NCI-H2196 (cell line): ENCODE data around the gene ADAMTS17.

Source experiments
- DNase-seq: peaks from one replicate; lab custom pipeline; 2025; ENCODE audit not compliant: unreplicated experiment; lab: John Stamatoyannopoulos, UW

Gene ADAMTS17

DNA sequence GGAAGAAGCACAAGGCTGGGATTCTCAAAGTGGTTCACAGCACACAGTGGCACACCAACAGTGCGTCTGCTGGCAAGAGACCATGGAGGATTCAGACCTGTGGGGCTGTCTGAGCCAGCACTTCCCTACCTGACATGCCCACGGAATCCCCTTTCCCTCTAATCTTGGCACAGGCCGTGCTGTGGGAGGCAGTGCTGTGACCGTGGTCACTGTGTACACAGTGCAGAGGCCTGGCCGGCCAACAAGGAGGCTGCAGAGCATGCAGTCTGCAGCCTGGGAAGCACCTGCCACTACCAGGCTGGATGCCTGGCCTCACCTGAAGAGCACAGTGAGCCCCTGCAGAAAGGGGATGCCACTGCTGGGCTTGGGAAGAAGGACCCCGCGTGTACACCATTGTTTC lies 307.6 kb downstream of the ADAMTS17 start:
- no peak for DNase-seq

DNA sequence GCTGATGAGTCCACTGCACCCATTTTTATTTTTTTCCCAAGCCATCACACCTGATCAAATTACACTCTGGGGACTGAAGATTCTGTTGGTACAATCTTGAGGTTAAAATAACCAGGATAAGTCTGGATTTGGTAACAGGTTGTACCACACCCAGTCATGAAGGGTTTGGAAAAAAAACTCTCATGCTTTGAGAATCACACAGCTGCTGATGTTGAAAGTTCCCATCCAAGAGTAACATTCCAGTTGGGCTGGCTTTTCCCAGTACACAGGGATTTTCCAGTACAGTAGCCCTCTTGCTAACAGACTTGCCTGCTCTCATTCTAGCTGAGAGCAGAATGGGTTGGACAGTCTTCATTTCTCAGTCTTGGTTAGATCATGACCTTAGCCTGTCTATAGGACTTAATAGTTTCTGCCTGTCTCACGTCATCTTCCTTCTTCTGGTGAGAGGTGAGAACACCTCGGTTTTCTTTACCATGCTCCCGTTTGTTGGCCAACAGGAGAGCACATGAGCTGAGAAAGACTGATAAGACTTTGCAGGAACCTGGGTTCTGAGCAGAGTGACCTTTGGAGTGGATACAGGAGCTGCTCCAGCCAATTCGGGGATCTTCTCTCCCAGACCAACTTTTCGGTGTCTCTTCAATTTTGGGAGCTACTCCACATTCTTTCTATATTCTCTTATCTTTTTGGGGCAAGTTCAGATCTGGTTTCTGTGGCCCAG lies 308.5 kb downstream of the ADAMTS17 start:
- no peak for DNase-seq

GRCh38 chr15:100032358-100033085 lies 309.3 kb downstream of the ADAMTS17 start:
- DNase-seq: no peak

GRCh38 chr15:100031665-100032357 lies 310.0 kb downstream of the ADAMTS17 start:
- no peak for DNase-seq

DNA sequence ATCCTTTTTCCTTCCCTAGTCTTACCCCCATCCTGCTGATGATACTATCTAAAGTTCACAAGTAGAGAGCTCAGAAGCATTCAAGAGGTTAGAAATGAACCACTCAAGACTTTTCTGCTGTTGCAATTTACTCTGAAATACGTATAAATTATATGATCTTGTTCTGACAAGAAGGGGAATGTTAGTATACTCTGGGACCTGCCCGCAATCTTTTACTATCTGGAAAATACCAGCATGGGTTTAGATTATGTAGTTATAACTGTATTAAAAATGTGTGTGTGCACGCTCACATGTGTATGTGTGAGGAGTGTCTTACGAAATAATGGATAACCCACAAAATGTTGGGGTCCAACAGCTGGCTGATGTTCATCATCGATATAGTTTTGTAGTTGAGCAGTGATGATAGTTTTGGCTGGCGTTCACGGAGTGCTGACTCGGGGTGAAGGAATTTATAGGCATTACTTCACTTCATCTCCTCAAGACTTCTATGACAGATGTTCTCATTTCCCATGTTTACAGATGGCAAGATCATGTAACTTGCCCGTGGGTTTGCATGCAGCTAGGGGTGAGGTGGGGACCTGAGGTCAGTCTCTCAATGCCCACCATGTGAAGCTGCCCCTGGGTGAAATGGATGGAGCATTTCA lies 311.1 kb downstream of the ADAMTS17 start:
- DNase-seq: no peak

- DNase-seq: no peak
These were observed 311.8 kb downstream of the ADAMTS17 start for GRCh38 chr15:100029868-100030479.

DNA sequence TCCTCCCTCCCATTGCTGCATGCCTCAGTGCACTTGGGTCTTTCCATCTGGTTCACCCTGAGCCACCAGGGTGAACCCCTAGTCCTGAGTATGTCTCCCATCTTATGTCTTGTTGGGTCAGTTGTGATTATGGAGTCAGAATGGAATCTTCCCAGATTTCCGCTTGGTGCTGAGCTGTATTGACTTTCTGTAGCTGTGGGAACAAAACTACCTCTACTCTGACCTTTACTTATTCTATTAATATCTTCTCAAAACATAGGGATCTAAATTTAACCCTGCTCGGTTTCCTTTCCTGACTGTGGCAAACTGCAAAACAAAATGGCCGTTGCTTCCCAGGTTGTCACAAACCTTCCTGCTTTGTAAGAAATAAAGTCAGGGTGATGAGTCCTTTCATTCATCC lies 312.7 kb downstream of the ADAMTS17 start:
- no peak for DNase-seq

- DNase-seq: no peak
These were observed 315.7 kb downstream of the ADAMTS17 start for GRCh38 chr15:100026041-100026440.

GRCh38 chr15:100022806-100023205 lies 319.0 kb downstream of the ADAMTS17 start:
- no peak for DNase-seq

GRCh38 chr15:100022391-100022790 lies 319.4 kb downstream of the ADAMTS17 start:
- DNase-seq: no peak

- DNase-seq: no peak
These were observed 320.1 kb downstream of the ADAMTS17 start for GRCh38 chr15:100021653-100022052.

- DNase-seq: no peak
These were observed 321.2 kb downstream of the ADAMTS17 start for GRCh38 chr15:100020614-100021013.

DNA sequence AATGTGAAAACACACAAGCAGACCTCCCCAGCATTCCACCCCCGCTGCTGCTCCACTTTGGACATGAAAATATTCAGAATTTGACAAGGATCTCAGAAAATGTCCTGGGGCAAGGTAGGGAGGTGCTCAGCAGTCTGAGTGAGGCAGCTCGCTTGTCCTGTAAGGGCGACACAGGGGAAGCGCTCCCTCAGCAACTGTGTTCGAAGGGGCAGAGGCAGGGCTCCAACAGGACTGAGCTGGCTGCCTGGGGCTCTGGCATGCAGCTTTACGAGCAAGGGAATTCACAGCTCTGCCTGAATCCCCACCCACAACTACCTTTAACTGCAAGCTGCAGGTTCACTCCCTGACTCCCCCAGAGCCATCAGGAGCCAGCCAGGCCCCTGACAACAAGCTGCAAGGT lies 321.6 kb downstream of the ADAMTS17 start:
- no peak for DNase-seq

- no peak for DNase-seq
These were observed 322.2 kb downstream of the ADAMTS17 start for GRCh38 chr15:100019601-100020000.

DNA sequence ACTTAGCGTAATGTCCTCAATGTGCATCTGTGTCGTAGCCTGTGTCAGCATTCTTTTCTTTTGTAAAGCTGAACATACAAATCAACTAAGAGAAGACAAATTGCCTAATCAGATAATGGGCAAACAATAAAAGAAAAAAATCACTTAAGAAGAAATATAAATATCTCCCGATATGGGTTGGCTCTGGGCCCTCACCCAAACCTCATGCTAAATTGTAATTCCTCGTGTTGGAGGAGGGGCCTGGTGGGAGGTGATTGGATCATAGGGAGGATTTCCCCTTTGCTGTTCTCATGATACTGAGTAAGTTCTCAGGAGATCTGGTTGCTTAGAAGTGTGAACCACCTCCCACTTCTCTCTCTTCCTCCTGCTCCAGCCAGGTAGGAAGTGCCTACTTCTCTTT lies 323.6 kb downstream of the ADAMTS17 start:
- DNase-seq: no peak

GRCh38 chr15:100017140-100017539 lies 324.6 kb downstream of the ADAMTS17 start:
- DNase-seq: no peak

DNA sequence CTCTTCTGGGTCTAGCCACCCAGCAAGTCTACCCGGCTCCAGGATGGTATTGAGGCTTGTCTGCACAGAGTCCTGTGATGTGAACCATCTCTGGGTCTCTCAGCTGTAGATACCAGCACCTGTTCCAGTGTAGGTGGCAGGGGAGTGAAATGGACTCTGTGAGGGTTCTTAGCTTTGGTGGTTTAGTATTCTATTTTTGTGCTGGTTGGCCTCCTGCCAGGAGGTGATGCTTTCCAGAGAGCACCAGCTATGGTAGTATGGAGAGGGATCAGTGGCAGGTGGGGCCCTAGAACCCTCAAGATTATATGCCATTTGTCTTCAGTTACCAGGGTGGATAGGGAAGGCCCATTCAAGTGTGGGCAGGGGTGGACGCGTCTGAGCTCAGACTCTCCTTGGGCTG lies 325.1 kb downstream of the ADAMTS17 start:
- no peak for DNase-seq

- no peak for DNase-seq
These were observed 330.5 kb downstream of the ADAMTS17 start for GRCh38 chr15:100011235-100011634.

GRCh38 chr15:100009372-100009771 lies 332.4 kb downstream of the ADAMTS17 start:
- DNase-seq: no peak

DNA sequence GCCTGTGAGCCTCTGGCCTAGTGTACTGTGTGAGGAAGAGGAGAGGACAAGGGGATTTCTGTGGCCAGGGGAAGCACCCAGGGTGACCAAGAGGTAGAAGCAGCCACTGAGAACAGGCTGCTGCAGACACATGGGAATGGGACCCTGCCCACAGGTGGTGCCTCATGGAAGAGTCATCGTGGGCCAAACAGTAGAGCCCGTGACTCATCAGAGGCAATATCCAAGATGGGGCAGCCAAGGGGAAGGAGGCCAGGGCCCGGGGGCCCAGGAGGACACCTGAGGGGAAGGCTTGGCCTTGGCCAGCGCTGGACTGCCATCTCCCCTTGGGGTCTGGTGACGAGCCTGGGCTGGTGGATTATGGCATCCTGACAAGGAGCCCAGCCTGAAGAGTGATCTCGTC lies 333.5 kb downstream of the ADAMTS17 start:
- DNase-seq: no peak

DNA sequence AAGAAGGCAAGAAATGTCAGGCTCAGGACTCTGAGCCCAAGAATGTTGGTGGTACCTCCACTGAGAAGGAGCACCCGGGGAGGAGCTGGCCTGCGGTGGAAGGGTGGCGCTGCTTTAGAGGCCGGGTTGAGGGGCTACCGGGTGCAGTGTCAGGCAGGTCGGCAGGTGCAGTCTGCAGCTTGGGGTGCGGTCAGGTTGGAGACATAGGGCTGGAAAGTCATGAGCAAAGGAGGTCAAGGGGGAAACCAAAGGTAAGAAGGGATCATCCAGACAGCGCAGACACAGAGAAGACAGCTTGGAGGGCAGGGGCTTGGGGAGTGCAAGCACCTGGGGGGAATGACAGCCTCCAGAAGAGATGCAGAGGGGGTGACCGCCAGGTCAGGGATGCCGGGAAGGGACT lies 334.2 kb downstream of the ADAMTS17 start:
- no peak for DNase-seq
